NCI-H748 treated with DMSO at 0.1 percent for 48 hours (cell line): Measurements from ENCODE around the gene ZNF787.
"Not testable (repeated sequence)": the region's sequence is repeated elsewhere in the genome, so short reads cannot be mapped to it uniquely, and the experiment has no call there.

Source experiments
- DNase-seq: peaks from one replicate; lab custom pipeline; 2025; lab: John Stamatoyannopoulos, UW

Gene ZNF787

GRCh38 chr19:56121180-56122167 is at the start of gene ZNF787:
ZNF787 (minus strand) TSS chr19:56121295; CDS start chr19:56103217, 18,078 bp downstream.
- peak; percentile 89 for DNase-seq

GRCh38 chr19:56170261-56170660 is 49.2 kb upstream of the ZNF787 start:
- DNase-seq, result no peak

GRCh38 chr19:56167064-56167578 is 46.0 kb upstream of the ZNF787 start:
- no peak for DNase-seq

- DNase-seq, result no peak
These were observed 42.0 kb upstream of the ZNF787 start for GRCh38 chr19:56163097-56163496.

- no peak for DNase-seq
These were observed 41.2 kb upstream of the ZNF787 start for GRCh38 chr19:56162258-56162657.

GRCh38 chr19:56161534-56161933 is 40.4 kb upstream of the ZNF787 start:
- DNase-seq, result no peak

GRCh38 chr19:56159622-56160271 is 38.7 kb upstream of the ZNF787 start:
- DNase-seq, result no peak

- no peak for DNase-seq
These were observed 38.0 kb upstream of the ZNF787 start for GRCh38 chr19:56159009-56159559.

GRCh38 chr19:56158170-56158757 is 37.2 kb upstream of the ZNF787 start:
- no peak for DNase-seq

GRCh38 chr19:56156768-56157167 is 35.7 kb upstream of the ZNF787 start:
- DNase-seq, result no peak

GRCh38 chr19:56155124-56155687 is 34.1 kb upstream of the ZNF787 start:
- DNase-seq, result no peak

- DNase-seq, result no peak
These were observed 32.4 kb upstream of the ZNF787 start for GRCh38 chr19:56153507-56153906.

GRCh38 chr19:56152644-56153043 is 31.5 kb upstream of the ZNF787 start:
- DNase-seq, result no peak

- no peak for DNase-seq
These were observed 29.3 kb upstream of the ZNF787 start for GRCh38 chr19:56150358-56150757.

GRCh38 chr19:56149656-56150038 is 28.6 kb upstream of the ZNF787 start:
- no peak for DNase-seq

- DNase-seq, result not testable (repeated sequence)
These were observed 28.0 kb upstream of the ZNF787 start for GRCh38 chr19:56148955-56149655.

GRCh38 chr19:56148096-56148495 is 27.0 kb upstream of the ZNF787 start:
- DNase-seq, result no peak

- DNase-seq, result no peak
These were observed 26.2 kb upstream of the ZNF787 start for GRCh38 chr19:56147307-56147706.

- DNase-seq, result no peak
These were observed 25.8 kb upstream of the ZNF787 start for GRCh38 chr19:56146904-56147303.

GRCh38 chr19:56145698-56146097 is 24.6 kb upstream of the ZNF787 start:
- DNase-seq, result no peak

- no peak for DNase-seq
These were observed 23.7 kb upstream of the ZNF787 start for GRCh38 chr19:56144831-56145230.
